Measurements from ENCODE around the gene RNFT2.

RNFT2 gene

GRCh38 chr12:116760622-116761020 lies 22.5 kb downstream of the RNFT2 start:
- Histone ChIP-seq H3K27ac (peak overlapping the region; percentile 42 to 77), H3K4me3 (peak overlapping the region; percentile 63)
- DNase-seq (ENCODE audit: low spot score): no peak
- no peak for TF ChIP-seq CTCF (IDR thresholded peaks at IDR 0.05)

GRCh38 chr12:116761499-116761898 lies 23.4 kb downstream of the RNFT2 start:
- H3K27ac ChIP-seq: no peak overlapping the region

GRCh38 chr12:116765271-116765670 lies 27.2 kb downstream of the RNFT2 start:
- TF ChIP-seq CTCF (IDR thresholded peaks at IDR 0.05): no peak
- Histone ChIP-seq H3K4me3 (no peak overlapping the region), H3K27ac (no peak overlapping the region)
- peak; percentile 4 for DNase-seq (ENCODE audit: low spot score)

More at GRCh38 chr12:116761499-116761898, 23.4 kb downstream of the RNFT2 start:
- TF ChIP-seq CTCF (IDR thresholded peaks at IDR 0.05): no peak
- H3K4me3 ChIP-seq: no peak overlapping the region
- peak; percentile 17 for DNase-seq (ENCODE audit: low spot score)

GRCh38 chr12:116766285-116766684 lies 28.2 kb downstream of the RNFT2 start:
- no peak for TF ChIP-seq CTCF (IDR thresholded peaks at IDR 0.05)
- Histone ChIP-seq H3K27ac (no peak overlapping the region), H3K4me3 (no peak overlapping the region)
- DNase-seq (ENCODE audit: low spot score): peak; percentile 22

- H3K27ac ChIP-seq: no peak overlapping the region
- DNase-seq (ENCODE audit: low spot score): peak; percentile 28
- no peak for TF ChIP-seq CTCF (IDR thresholded peaks at IDR 0.05)
- H3K4me3 ChIP-seq: no peak overlapping the region
Measured at GRCh38 chr12:116766746-116767145, 28.6 kb downstream of the RNFT2 start.

GRCh38 chr12:116771651-116772050 lies 33.5 kb downstream of the RNFT2 start:
- Histone ChIP-seq H3K4me3 (no peak overlapping the region), H3K27ac (no peak overlapping the region)
- DNase-seq (ENCODE audit: low spot score): peak; percentile 14
- no peak for TF ChIP-seq CTCF (IDR thresholded peaks at IDR 0.05)

GRCh38 chr12:116773276-116773731 lies 35.2 kb downstream of the RNFT2 start:
- TF ChIP-seq CTCF (IDR thresholded peaks at IDR 0.05): no peak
- no peak overlapping the region for H3K27ac ChIP-seq
- DNase-seq (ENCODE audit: low spot score): peak; percentile 9
- H3K4me3 ChIP-seq: no peak overlapping the region
